Gastroesophageal sphincter (tissue), 3 donors: ENCODE measurements around the gene COG4.

Source experiments
- POLR2AphosphoS5 ChIP-seq: sonication (generic); formaldehyde crosslinking; IDR thresholded peaks from one replicate; pipeline ENCODE4 v1.6.1; 2017; ENCODE audit warnings: antibody characterized with exemption
- TF ChIP-seq, protein P1 (sequence below), 4 experiments: fragments of 200-600 bp in 2 of 4; fragments of 450-650 bp in 2 of 4; sonication (generic) in 1 of 4; IDR thresholded peaks; one replicate each; pipeline ENCODE4 v1.5.1; 2017 to 2019; ENCODE audit warnings: antibody characterized with exemption in 4 of 4, mild to moderate bottlenecking in 2 of 4, moderate library complexity in 2 of 4

- TF ChIP-seq, protein P1, sequence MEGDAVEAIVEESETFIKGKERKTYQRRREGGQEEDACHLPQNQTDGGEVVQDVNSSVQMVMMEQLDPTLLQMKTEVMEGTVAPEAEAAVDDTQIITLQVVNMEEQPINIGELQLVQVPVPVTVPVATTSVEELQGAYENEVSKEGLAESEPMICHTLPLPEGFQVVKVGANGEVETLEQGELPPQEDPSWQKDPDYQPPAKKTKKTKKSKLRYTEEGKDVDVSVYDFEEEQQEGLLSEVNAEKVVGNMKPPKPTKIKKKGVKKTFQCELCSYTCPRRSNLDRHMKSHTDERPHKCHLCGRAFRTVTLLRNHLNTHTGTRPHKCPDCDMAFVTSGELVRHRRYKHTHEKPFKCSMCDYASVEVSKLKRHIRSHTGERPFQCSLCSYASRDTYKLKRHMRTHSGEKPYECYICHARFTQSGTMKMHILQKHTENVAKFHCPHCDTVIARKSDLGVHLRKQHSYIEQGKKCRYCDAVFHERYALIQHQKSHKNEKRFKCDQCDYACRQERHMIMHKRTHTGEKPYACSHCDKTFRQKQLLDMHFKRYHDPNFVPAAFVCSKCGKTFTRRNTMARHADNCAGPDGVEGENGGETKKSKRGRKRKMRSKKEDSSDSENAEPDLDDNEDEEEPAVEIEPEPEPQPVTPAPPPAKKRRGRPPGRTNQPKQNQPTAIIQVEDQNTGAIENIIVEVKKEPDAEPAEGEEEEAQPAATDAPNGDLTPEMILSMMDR (IDR thresholded peaks at IDR 0.05) = no peak
- no peak for TF ChIP-seq POLR2AphosphoS5
These were observed 13.1 kb downstream of the COG4 start for GRCh38 chr16:70510216-70510615.
